ENCODE measurements around the gene GRHL3. TPM values are rescaled to one million over a fixed set of nuclear protein-coding genes. Genes with fewer than 3 reads are reported as not detected.

The GRHL3 gene
- total and polyA plus RNA-seq, 4 donors: 0.23 to 0.95 (median 0.35) TPM

DNA sequence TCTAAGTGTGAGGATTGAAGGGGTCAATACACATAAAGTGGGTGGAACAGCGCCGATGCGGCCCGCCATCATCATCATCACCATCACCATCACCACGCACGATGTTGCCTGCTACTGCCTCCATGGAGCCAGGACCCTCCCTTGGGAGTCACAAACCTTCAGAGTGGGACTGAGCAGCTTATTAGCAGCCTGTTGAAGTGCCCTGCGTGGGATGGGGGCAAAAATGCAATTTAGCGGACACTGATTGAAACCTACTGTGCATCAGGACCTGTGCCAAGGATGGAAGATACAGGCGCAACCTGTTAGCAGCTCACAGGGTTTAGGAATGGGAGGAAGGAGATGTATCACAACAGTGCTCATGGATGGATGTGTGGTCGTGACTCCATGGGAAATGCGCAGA lies 67.8 kb downstream of the GRHL3 start:
- Histone ChIP-seq H3K27ac (ENCODE audit: low read depth in 1 of 2, low read length in 1 of 2) (no peak overlapping the region), H3K9me3 (ENCODE audit: control insufficient read depth in 4 of 4, insufficient read depth in 3 of 4, low read length in 3 of 4) (no peaks in the 10 kb centered on the region), H3K4me1 (ENCODE audit: control insufficient read depth in 5 of 5, insufficient read depth in 5 of 5, low read length in 5 of 5) (peaks cover 0 to 19% (median 10%) of the 10 kb centered on the region in 5 donors), H3K36me3 (ENCODE audit: control insufficient read depth in 4 of 4, insufficient read depth in 4 of 4, low read length in 4 of 4) (peaks cover 0 to 2% (median 0%) of the 10 kb centered on the region in 4 donors), H3K27me3 (ENCODE audit: control insufficient read depth in 3 of 3, insufficient read depth in 3 of 3, low read length in 2 of 3) (no peaks in the 10 kb centered on the region), H3K4me3 (no peak overlapping the region), H3K9ac (ENCODE audit: insufficient read depth in 1 of 2, low read length in 2 of 2) (no peak overlapping the region)
- ATAC-seq (ENCODE audit: insufficient read depth, low FRiP score) (no peak), DNase-seq (no peak)
- WGBS, 2 donors: 95% methylated on average over 11 of the region's 11 CpGs
- TF ChIP-seq, protein P1, sequence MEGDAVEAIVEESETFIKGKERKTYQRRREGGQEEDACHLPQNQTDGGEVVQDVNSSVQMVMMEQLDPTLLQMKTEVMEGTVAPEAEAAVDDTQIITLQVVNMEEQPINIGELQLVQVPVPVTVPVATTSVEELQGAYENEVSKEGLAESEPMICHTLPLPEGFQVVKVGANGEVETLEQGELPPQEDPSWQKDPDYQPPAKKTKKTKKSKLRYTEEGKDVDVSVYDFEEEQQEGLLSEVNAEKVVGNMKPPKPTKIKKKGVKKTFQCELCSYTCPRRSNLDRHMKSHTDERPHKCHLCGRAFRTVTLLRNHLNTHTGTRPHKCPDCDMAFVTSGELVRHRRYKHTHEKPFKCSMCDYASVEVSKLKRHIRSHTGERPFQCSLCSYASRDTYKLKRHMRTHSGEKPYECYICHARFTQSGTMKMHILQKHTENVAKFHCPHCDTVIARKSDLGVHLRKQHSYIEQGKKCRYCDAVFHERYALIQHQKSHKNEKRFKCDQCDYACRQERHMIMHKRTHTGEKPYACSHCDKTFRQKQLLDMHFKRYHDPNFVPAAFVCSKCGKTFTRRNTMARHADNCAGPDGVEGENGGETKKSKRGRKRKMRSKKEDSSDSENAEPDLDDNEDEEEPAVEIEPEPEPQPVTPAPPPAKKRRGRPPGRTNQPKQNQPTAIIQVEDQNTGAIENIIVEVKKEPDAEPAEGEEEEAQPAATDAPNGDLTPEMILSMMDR (IDR thresholded peaks at IDR 0.05; ENCODE audit: control extremely low read depth, extremely low read depth): no peak

DNA sequence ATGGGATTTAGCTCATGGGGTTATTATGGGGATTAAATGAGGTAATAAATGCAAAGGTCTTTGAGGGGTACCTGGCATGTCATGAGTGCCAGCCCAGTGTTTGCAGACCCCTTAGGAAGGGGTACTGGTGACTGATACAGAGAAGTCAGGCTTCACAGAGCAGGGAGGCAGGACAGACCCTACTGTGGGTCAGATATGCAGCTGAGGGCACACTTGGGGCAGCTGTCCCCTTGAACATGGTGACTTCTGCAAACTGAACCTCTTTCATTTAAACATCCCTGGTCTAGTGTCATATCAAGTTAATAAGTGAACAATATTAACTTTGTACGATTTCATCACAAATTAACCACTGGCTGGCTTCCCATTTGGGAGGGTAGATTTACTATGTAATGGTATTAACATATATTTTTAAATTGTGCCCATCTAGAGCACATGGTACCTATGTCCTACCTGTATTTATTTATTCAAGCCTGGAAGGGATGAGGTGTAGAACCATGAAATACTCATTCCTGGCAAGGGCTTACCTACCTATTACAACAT lies 68.5 kb downstream of the GRHL3 start:
- 71 to 76% methylated on average over 1 of the region's 1 CpG for WGBS, 2 donors
- no peak for ATAC-seq (ENCODE audit: insufficient read depth, low FRiP score)
- H3K36me3 ChIP-seq (ENCODE audit: control insufficient read depth in 4 of 4, insufficient read depth in 4 of 4, low read length in 4 of 4): no peaks in the 10 kb centered on the region
- peaks cover 0 to 21% (median 10%) of the 10 kb centered on the region in 5 donors for H3K4me1 ChIP-seq (ENCODE audit: control insufficient read depth in 5 of 5, insufficient read depth in 5 of 5, low read length in 5 of 5)
- no peak overlapping the region for H3K9ac ChIP-seq (ENCODE audit: insufficient read depth in 1 of 2, low read length in 2 of 2)
- DNase-seq: no peak
- TF ChIP-seq, protein P1 (IDR thresholded peaks at IDR 0.05; ENCODE audit: control extremely low read depth, extremely low read depth): no peak
- H3K27ac ChIP-seq (ENCODE audit: low read depth in 1 of 2, low read length in 1 of 2): no peak overlapping the region
- H3K27me3 ChIP-seq (ENCODE audit: control insufficient read depth in 3 of 3, insufficient read depth in 3 of 3, low read length in 2 of 3): no peaks in the 10 kb centered on the region
- H3K9me3 ChIP-seq (ENCODE audit: control insufficient read depth in 4 of 4, insufficient read depth in 3 of 4, low read length in 3 of 4): no peaks in the 10 kb centered on the region
- H3K4me3 ChIP-seq: no peak overlapping the region

DNA sequence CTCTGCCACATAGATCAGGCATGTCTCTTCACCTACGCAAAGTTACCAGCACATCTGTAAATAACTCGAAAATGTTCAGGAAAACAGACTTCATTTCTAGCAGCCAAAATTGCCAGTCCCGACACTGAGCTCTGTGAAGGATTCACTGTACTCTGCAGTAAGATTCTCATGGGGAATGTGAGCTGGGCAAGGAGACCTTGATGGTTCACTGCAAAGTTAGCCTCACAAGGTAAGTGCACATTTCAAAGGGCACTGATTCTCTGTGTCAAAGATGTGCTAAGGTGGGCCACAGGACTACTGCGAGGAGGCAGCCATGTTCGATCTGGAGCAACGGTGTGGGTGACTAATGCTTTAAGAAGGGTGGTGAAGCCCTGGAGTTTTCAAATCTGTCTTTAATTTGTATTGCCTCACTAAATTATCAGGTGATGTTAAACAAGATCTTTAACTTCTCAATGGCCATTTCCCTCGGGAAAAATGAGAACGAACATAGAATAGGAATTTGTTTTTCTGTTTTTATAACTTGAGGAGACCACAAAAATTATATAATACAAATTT lies 69.3 kb downstream of the GRHL3 start:
- Histone ChIP-seq H3K4me1 (ENCODE audit: control insufficient read depth in 5 of 5, insufficient read depth in 5 of 5, low read length in 5 of 5) (peaks cover 0 to 21% (median 10%) of the 10 kb centered on the region in 5 donors), H3K27me3 (ENCODE audit: control insufficient read depth in 3 of 3, insufficient read depth in 3 of 3, low read length in 2 of 3) (no peaks in the 10 kb centered on the region), H3K27ac (ENCODE audit: low read depth in 1 of 2, low read length in 1 of 2) (no peak overlapping the region), H3K4me3 (no peak overlapping the region), H3K36me3 (ENCODE audit: control insufficient read depth in 4 of 4, insufficient read depth in 4 of 4, low read length in 4 of 4) (no peaks in the 10 kb centered on the region), H3K9ac (ENCODE audit: insufficient read depth in 1 of 2, low read length in 2 of 2) (no peak overlapping the region), H3K9me3 (ENCODE audit: control insufficient read depth in 4 of 4, insufficient read depth in 3 of 4, low read length in 3 of 4) (no peaks in the 10 kb centered on the region)
- TF ChIP-seq, protein P1 (IDR thresholded peaks at IDR 0.05; ENCODE audit: control extremely low read depth, extremely low read depth): no peak
- 94 to 95% methylated on average over 8 of the region's 8 CpGs for WGBS, 2 donors
- DNase-seq (no peak), ATAC-seq (ENCODE audit: insufficient read depth, low FRiP score) (no peak)
